ENCODE data around the gene CCDC33.

DNA sequence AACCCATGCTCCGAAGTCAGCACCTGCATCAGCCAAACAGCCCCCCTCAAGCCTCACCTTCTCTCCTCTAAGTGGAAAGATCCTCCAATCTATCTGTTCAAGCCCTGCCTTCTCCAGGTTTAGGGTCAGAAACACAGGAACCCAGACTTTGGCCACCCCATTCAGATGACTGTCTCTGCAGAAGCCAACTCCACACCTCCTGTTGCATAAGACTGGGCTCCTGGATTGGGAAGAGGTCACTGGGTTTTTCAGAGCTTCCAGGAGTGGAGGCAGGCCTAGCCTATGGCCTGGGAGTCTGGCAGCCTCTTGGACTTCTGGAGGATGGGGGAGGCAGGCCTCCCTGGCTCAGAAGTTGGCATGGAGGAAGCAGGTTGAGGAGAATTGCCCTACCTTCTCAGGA lies 21.5 kb downstream of the CCDC33 start:
- TF ChIP-seq, protein P1, sequence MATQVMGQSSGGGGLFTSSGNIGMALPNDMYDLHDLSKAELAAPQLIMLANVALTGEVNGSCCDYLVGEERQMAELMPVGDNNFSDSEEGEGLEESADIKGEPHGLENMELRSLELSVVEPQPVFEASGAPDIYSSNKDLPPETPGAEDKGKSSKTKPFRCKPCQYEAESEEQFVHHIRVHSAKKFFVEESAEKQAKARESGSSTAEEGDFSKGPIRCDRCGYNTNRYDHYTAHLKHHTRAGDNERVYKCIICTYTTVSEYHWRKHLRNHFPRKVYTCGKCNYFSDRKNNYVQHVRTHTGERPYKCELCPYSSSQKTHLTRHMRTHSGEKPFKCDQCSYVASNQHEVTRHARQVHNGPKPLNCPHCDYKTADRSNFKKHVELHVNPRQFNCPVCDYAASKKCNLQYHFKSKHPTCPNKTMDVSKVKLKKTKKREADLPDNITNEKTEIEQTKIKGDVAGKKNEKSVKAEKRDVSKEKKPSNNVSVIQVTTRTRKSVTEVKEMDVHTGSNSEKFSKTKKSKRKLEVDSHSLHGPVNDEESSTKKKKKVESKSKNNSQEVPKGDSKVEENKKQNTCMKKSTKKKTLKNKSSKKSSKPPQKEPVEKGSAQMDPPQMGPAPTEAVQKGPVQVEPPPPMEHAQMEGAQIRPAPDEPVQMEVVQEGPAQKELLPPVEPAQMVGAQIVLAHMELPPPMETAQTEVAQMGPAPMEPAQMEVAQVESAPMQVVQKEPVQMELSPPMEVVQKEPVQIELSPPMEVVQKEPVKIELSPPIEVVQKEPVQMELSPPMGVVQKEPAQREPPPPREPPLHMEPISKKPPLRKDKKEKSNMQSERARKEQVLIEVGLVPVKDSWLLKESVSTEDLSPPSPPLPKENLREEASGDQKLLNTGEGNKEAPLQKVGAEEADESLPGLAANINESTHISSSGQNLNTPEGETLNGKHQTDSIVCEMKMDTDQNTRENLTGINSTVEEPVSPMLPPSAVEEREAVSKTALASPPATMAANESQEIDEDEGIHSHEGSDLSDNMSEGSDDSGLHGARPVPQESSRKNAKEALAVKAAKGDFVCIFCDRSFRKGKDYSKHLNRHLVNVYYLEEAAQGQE (IDR thresholded peaks at IDR 0.05; ENCODE audit: unreplicated experiment): no peak
- no peak for TF ChIP-seq CTCF (conservative IDR thresholded peaks at IDR 0.05; ENCODE audit: low read depth in 2 of 2)
- TF ChIP-seq EZH2 (IDR thresholded peaks at IDR 0.05; ENCODE audit: low read depth, unreplicated experiment): no peak
- no peak for TF ChIP-seq JUNB (IDR thresholded peaks at IDR 0.05; ENCODE audit: unreplicated experiment)
- TF ChIP-seq POLR2AphosphoS5 (IDR thresholded peaks at IDR 0.05; ENCODE audit: low read depth): no peak
- TF ChIP-seq, protein P2, sequence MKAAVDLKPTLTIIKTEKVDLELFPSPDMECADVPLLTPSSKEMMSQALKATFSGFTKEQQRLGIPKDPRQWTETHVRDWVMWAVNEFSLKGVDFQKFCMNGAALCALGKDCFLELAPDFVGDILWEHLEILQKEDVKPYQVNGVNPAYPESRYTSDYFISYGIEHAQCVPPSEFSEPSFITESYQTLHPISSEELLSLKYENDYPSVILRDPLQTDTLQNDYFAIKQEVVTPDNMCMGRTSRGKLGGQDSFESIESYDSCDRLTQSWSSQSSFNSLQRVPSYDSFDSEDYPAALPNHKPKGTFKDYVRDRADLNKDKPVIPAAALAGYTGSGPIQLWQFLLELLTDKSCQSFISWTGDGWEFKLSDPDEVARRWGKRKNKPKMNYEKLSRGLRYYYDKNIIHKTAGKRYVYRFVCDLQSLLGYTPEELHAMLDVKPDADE (IDR thresholded peaks at IDR 0.05): no peak
- no peak for TF ChIP-seq NANOG (IDR thresholded peaks at IDR 0.05; ENCODE audit: borderline replicate concordance)
- TF ChIP-seq EZH2phosphoT487 (IDR thresholded peaks at IDR 0.05; ENCODE audit: unreplicated experiment): no peak
- TF ChIP-seq CREB1 (CRISPR knock-in tag; IDR thresholded peaks at IDR 0.05; ENCODE audit: low read depth): no peak

All from GM23338 (cell line).